Endothelial cell (in vitro differentiated cells): Measurements from ENCODE around the gene HDGFL1. TPM values are rescaled to one million over a fixed set of nuclear protein-coding genes. Genes with fewer than 3 reads are reported as not detected.

Experiments
- DNase-seq: peaks from one replicate; pipeline ENCODE4 v3.0.0; 2021; ENCODE audit warnings: low spot score
- H3K27ac Mint-ChIP-seq: one replicate; pipeline ENCODE4 v1.8.0; 2021; ENCODE audit warnings: mixed read lengths, inconsistent platforms; ENCODE audit not compliant: unreplicated experiment
- H3K27me3 Mint-ChIP-seq: one replicate; pipeline ENCODE4 v1.8.0; 2021; ENCODE audit warnings: mild to moderate bottlenecking, moderate library complexity, mixed read lengths, inconsistent platforms; ENCODE audit not compliant: unreplicated experiment
- H3K36me3 Mint-ChIP-seq: one replicate; pipeline ENCODE4 v1.8.0; 2021; ENCODE audit warnings: mild to moderate bottlenecking, low read depth, mixed read lengths, inconsistent platforms; ENCODE audit not compliant: unreplicated experiment
- H3K4me1 Mint-ChIP-seq: one replicate; pipeline ENCODE4 v1.8.0; 2021; ENCODE audit warnings: mild to moderate bottlenecking, mixed read lengths, inconsistent platforms; ENCODE audit not compliant: unreplicated experiment
- H3K4me3 Mint-ChIP-seq: one replicate; pipeline ENCODE4 v1.8.0; 2021; ENCODE audit warnings: mild to moderate bottlenecking, mixed read lengths, inconsistent platforms; ENCODE audit not compliant: unreplicated experiment
- H3K9me3 Mint-ChIP-seq: one replicate; pipeline ENCODE4 v1.8.0; 2021; ENCODE audit warnings: mixed read lengths, inconsistent platforms; ENCODE audit not compliant: unreplicated experiment
- CTCF ChIP-seq: fragments of 200-600 bp; sonication (generic); IDR thresholded peaks from one replicate; pipeline ENCODE4 v1.5.0; 2021; ENCODE audit warnings: antibody characterized with exemption; ENCODE audit not compliant: unreplicated experiment
- long read RNA-seq: library from polyadenylated mRNA; unstranded; transcript quantifications from one replicate; pipeline ENCODE4 v2.0.0, GENCODE V29; 2020; ENCODE audit not compliant: unreplicated experiment
- total RNA-seq: library from RNA; stranded (reverse); fragmentation: NEBNext Ultra II Directional; extraction: Animal tissue kit (Norgen Biotek cat#: 25700); gene quantifications from one replicate; pipeline ENCODE4 v1.2.1, GENCODE V29; 2021; ENCODE audit not compliant: unreplicated experiment

HDGFL1 gene
- total RNA-seq: not detected
- long read RNA-seq: 0 reads

DNA sequence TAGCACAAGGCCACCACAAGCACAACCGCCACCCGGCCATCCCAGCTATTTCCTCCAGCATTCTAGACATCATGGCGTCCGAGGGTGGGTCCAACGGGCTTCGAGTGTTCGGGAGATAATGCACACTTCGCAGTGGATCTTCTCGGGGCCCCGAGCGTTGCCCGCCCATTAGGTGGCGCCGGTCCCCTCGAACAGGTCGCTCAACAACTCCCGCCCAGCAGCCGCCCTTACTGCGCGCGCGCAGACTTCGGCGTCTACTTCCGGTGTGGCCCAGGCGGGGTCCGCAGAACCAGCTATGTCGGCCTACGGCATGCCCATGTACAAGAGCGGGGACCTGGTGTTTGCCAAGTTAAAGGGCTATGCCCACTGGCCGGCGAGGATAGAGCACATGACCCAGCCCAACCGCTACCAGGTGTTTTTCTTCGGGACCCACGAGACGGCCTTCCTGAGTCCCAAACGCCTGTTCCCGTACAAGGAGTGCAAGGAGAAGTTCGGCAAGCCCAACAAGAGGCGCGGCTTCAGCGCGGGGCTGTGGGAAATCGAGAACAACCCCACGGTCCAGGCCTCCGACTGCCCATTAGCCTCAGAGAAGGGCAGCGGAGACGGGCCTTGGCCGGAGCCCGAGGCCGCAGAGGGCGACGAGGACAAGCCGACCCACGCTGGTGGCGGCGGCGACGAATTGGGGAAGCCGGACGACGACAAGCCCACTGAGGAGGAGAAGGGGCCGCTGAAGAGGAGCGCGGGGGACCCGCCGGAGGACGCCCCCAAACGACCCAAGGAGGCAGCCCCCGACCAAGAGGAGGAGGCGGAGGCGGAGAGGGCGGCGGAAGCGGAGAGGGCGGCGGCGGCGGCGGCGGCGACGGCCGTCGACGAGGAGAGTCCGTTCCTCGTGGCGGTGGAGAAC lies at the start of gene HDGFL1:
HDGFL1 (plus strand) TSS at position 286 of the 904 bp plus-strand sequence; CDS start at position 296, 10 bp downstream.
- no peak for DNase-seq
- TF ChIP-seq CTCF: no peak
- Mint-ChIP-seq H3K9me3 (no peaks in the 10 kb centered on the region), H3K4me1 (no peaks in the 10 kb centered on the region), H3K27me3 (peaks cover 3% of the 10 kb centered on the region), H3K27ac (no peak within 1 kb of the TSS), H3K4me3 (no peak within 1 kb of the TSS), H3K36me3 (peaks cover 4% of the 10 kb centered on the region)

DNA sequence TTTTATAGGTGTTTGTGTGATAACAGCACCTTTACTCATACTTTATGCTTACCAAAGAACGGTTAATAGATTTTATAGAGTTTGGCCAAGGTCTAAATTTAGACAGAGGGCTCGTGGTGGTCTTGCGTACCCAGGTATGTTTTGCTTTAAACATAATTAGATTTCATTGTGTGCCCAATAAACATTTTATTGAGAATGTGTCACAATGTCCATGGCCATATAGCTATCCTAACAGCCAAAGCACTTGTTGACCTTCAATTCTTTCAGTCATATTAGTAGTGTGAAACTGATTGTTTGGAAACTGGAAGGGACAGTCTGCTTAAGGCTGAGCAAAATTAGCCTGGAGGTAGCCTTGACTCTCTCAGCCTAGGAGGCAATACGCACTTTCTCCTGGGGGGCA lies 48.3 kb upstream of the HDGFL1 start:
- H3K27ac Mint-ChIP-seq: no peak overlapping the region
- DNase-seq: no peak
- no peak overlapping the region for H3K4me3 Mint-ChIP-seq
- no peak for TF ChIP-seq CTCF
- H3K36me3 Mint-ChIP-seq: no peaks in the 10 kb centered on the region
- H3K4me1 Mint-ChIP-seq: no peaks in the 10 kb centered on the region
- H3K27me3 Mint-ChIP-seq: no peaks in the 10 kb centered on the region
- H3K9me3 Mint-ChIP-seq: no peaks in the 10 kb centered on the region

DNA sequence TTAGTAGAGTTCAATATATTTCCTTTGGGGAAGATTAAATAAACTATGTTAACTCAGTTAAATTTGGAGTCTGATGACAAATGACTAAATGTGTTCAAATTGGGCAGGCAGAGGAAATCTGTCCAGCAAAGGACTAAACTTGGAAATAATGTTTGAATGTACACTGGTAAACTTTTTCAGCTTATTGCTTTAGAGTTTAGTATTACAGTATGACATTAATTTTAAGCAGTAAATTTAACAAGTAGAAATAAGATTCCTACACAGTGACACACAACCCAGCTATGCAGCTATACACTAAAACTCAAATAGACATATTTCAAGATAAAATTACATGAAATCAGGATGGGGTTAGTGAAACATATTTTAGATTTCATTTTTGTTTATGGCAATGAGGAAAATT lies 42.6 kb upstream of the HDGFL1 start:
- Mint-ChIP-seq H3K9me3 (no peaks in the 10 kb centered on the region), H3K4me1 (peaks cover 3% of the 10 kb centered on the region), H3K4me3 (no peak overlapping the region), H3K27me3 (no peaks in the 10 kb centered on the region), H3K36me3 (no peaks in the 10 kb centered on the region), H3K27ac (no peak overlapping the region)
- DNase-seq: no peak
- TF ChIP-seq CTCF: no peak

- Mint-ChIP-seq H3K36me3 (no peaks in the 10 kb centered on the region), H3K9me3 (no peaks in the 10 kb centered on the region), H3K4me1 (peaks cover 3% of the 10 kb centered on the region), H3K4me3 (no peak overlapping the region), H3K27ac (no peak overlapping the region), H3K27me3 (no peaks in the 10 kb centered on the region)
- TF ChIP-seq CTCF: no peak
- no peak for DNase-seq
Observed at GRCh38 chr6:22529866-22530265, 39.5 kb upstream of the HDGFL1 start.

DNA sequence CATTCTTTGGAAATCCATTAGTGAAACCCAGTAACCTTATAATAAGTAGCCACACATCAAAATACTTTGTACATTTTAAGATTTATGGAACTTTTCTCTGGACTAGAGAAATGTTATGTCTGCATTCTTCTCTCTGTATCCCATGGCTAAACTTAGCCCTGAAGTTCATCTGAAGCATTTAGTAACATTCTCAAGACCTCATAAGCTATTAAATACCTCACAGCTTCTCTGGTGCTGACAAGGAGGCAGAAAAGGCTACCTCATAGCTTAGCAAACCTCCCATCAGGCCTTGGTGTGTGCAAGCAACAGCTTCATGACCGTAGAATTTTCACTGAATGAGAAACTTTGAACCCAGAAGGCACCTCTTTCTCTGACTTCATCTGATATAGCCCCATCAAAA lies 38.9 kb upstream of the HDGFL1 start:
- Mint-ChIP-seq H3K4me1 (peaks cover 3% of the 10 kb centered on the region), H3K27me3 (no peaks in the 10 kb centered on the region), H3K36me3 (no peaks in the 10 kb centered on the region), H3K9me3 (no peaks in the 10 kb centered on the region), H3K27ac (no peak overlapping the region), H3K4me3 (no peak overlapping the region)
- no peak for TF ChIP-seq CTCF
- DNase-seq: no peak
